ENCODE data around the gene PTPRJ.
"Not testable (repeated sequence)": the region's sequence is repeated elsewhere in the genome, so short reads cannot be mapped to it uniquely, and the experiment has no call there.

PTPRJ gene

DNA sequence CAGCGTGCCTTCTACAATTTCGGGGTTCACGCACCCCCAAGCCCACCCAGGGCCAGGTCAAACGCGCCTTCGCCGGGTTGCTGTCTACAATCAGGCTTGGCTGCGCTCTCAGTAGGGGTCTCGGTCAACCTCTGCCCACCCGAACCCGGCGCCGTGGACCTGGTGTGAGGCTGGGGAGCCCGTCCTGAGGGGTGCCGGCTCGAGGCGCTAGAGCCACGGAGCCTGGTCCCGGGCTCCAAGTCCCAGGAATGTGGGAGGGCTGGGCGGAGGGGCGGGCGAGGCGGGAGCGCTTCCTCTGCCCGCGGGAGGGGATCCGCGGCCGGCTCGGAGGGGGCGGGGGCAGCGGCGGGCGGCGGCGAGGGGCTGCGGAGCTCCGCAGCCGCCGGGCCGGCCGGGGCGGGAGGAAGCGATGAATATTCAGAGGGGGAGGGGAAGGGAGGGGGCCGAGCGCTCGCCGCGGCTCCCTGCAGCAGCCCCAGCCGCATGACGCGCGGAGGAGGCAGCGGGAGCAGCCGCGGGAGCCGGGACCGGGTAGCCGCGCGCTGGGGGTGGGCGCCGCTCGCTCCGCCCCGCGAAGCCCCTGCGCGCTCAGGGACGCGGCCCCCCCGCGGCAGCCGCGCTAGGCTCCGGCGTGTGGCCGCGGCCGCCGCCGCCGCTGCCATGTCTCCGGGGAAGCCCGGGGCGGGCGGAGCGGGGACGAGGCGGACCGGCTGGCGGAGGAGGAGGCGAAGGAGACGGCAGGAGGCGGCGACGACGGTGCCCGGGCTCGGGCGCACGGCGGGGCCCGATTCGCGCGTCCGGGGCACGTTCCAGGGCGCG lies at the start of gene PTPRJ:
PTPRJ (plus strand) TSS at position 472 of the 819 bp plus-strand sequence. CDS start 354 bp downstream, outside the sequence.
- peak; percentile 87 for DNase-seq

GRCh38 chr11:47932544-47932943 lies 47.8 kb upstream of the PTPRJ start:
- no peak for DNase-seq

GRCh38 chr11:47933797-47934196 lies 46.6 kb upstream of the PTPRJ start:
- not testable (repeated sequence) for DNase-seq

GRCh38 chr11:47938791-47939560 lies 41.4 kb upstream of the PTPRJ start:
- no peak for DNase-seq

DNA sequence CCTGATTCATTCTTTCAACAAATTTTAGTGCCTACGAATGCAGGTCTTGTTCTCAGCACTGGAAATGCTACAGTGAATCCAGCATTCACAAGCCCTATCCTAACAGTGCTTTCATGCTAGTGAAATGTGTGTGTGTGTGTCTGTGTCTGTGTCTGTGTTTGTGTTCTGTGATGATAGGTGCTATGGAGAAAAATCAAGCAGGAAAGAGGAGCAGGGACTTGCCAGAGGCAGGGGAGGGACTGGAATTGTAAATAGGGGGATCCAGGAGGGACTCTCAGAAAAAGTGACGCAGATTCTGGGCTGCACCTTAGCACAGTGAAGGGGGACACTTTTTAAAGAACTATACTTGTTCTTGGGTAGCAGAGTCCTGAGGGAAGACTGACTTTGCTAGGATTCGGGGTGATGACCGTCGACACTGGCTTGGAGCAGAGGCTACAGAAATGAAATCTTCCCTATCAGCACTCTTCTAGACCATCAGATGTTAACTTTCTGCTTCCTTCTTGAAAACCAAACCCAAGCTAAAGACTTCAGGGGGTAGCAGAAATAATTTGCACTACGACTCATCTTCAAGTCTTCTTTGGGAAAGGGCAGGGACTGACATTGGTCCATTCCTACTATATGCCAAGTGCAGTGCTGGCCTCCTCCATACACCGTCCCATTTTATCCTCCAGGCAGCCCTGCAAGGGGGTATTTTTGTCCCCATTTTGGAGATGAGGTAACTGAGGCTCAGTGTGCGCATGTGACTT lies 39.3 kb upstream of the PTPRJ start:
- no peak for DNase-seq

DNA sequence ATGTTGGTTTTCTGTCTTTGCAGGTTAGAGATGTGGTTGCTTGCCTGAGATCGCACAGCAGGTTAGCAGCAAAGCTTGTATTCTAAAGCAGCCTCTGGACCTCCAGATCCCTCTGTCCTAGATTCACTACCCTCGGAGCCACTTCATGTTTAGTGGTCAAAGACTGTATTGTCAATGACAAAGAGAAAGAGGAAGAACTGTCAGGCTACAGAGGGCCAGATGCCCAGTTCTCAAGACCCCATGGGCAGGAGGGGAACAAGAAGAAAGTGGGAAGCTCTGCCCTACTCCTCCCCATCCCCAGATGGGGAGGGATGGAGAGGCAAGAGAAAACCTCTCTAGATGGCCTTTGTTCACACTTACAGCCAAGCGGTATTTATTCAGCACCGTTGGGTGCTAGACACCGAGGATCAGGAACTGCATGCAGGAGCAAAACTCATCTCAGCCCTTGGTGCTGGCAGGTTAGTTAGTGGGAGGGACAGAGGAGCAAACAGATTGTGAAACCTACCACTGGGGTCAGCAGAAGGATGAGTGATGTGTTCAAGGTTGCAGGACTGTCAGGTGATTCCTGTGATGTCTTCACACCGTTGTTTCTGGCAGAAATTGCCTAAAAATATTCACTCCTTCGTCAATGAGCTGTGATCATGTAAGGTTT lies 38.3 kb upstream of the PTPRJ start:
- no peak for DNase-seq

DNA sequence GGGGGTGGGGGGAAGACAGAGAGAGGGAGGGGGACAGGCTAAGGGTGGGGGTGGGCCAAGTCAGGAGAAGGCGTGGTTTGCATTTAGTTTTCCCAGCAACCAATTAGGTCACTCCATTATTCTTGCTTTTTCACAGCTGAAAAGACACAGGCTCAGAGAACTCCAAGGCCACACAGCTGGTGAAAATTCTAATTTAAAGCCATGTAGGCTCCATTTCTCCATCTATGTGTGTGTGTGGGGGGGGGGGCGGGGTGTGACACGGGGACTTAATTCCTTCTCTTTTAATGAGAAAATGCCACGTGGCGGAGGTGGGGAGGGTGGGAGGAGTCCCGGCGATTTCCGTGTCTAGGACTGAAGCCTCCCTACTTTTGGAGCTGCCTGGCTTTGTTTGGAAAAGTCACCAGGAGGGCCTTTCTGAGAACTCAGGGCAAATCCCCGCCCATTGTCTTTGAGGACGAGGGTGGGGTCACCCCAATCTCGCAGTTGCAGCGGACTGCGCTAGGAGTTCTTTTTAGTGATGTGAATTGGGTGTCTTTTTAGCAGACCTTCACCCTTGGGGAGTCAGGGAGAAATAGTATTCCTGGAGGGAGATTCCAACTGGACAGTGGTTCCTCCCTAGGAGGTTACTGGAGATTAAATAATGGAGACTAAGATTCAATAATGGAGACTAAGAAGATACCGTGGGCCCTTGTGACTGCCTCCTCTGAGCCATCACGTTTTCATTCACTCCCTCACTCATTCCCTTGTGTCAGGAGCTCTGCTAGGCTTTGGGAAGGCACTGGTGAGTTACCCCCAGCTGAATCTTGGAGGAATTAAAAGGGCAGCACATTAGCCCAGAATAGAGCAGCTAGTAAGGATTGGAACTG lies 36.4 kb upstream of the PTPRJ start:
- no peak for DNase-seq

DNA sequence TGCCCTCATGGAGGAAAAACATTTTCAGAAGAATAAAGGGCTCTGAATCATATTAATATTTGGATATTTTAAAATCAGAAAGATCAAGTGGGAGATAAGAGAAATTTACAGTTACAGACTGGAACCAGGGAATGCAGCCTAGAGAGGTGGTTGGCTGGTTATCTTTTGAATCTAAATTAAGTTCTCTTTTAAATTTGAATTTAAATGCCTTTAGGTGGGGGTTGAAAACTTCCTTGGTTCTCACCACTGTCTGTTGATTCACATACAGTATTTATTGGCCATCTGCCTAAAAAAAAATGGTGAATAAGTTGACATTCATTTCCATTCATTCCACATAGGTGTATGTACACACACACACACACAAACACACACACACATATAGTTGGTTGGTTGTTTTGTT lies 35.7 kb upstream of the PTPRJ start:
- DNase-seq: no peak

DNA sequence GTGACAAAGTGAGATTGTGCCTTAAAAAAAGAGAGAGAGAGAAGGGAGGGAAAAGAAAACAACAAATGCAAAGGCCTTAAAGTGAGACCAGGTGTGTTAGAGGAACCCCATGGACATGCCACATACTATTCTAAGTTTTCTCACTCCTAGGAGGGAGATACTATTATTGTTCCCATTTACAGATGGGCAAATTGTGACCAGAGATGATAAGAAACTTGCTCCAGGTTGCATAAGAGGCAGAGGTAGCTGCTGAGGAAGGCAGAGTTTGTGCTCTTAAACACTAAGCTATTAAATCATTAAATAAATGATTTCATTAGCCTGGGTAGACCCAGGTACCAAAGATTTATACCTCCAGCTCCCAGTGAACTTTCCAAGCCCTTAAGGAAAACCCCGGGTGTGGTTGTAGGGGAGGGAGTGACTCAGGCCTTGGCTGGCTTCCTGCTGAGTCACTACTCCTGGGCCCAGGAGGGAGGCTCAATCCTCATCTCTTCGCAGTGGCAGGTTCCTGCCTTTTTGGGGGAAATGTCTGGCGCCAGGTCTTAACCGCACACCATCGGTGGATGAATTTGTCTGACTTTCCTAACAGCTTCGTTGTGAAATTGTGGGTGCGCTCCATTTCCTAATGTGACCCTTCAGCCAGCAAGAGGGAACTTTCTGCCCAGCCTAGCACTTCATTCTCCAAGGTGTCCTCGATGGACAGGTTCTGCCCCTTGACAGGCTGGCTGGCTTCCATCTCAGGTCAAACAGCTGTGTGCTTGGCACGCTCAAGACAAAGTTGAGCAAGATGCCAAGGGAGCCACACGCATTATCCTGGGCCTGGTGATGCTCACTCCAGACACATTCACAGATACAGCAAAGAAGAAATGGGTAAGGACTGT lies 33.4 kb upstream of the PTPRJ start:
- no peak for DNase-seq

DNA sequence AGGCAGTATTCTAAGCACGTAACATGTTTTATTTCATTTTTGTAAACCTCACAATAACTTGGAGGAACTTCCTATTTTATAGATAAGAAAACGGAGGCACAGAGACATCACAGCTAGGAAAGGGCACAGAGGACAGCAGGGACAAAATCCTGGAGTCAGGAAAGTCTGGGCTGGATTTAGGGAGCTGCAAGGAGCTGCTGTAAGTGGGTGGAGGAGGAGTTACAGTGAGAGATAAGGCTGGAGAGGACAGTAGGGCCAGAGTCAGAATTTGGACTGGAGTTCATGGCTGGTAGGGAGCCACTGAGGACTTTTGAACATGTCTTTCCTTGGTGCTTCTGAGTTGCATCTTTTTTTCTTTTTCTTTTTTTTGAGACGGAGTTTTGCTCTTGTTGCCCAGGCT lies 32.2 kb upstream of the PTPRJ start:
- no peak for DNase-seq

DNA sequence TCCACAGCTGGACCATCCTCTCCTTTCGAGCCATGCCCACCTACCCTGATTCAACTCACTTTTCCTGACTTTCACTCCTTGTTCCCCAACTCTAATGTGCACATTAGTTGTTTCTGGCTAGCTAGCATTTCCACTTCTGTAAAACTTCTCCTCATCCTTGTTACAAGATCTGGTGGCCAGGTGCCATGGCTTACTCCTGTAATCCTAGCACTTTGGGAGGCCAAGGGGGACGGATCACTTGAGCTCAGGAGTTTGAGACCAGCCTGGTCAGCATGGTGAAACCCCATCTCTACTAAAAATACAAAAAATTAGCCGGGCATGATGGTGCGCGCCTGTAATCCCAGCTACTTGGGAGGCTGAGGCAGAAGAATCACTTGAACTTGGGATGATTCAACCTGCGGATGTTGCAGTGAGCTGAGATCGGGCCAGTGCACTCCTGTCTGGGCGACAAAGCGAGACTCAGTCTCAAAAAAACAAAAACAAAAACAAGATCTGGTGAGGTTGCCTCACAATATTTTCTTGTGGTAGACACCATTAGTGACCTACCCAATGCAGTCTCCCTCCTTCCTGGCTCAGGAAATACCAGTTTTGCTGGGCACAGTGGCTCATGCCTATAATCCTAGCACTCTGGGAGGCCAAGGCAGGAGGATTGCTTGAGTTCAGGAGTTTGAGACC lies 31.2 kb upstream of the PTPRJ start:
- DNase-seq: not testable (repeated sequence)

- DNase-seq: no peak
Measured at GRCh38 chr11:47950396-47950795, 30.0 kb upstream of the PTPRJ start.

DNA sequence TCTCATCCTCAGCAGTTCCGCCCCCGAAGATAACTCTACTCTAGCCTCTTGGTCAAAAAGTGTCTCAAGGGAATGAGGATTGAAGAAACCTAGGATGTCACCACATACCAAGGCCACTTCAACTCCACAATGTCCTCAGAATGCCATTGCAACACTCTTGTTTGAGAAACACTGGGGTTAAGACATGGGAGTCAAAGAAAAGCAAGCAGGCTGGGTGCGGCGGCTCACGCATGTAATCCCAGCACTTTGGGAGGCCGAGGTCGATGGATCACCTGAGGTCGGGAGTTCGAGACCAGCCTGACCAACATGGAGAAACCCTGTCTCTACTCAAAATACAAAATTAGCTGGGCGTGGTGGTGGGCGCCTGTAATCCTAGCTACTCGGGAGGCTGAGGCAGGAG lies 28.9 kb upstream of the PTPRJ start:
- DNase-seq: not testable (repeated sequence)

DNA sequence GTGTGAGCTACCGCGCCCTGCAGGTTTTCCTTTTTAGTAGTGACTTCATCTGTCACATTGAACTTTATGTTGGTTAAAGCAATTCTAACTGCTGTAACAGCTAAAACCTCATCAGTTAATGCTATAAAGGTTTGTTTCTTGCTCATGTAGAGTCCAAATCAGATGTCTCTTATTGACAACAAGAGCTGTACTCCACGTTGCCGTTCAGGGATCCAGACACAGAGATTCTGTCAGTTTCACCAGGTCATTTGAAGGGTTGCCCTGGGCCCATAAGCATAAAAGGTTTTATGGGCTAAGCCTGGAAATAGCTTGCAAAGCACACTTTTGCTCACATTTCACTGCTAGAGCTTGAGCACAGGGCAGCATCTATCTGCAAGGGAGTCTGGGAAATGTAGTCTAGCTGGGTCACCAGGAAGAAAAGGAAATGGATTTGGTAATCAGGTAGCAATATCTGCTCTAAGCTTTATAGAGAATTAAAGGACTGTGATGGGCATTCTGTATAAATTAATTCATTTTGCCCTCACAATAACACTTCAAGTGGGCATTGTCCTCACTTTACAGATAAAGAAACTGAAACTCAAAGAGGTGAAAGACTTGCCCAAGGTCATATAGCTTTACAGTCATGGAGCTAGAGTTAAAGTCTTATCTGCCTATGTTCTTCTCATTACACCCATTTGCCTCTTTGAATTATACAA lies 25.2 kb upstream of the PTPRJ start:
- DNase-seq: no peak

DNA sequence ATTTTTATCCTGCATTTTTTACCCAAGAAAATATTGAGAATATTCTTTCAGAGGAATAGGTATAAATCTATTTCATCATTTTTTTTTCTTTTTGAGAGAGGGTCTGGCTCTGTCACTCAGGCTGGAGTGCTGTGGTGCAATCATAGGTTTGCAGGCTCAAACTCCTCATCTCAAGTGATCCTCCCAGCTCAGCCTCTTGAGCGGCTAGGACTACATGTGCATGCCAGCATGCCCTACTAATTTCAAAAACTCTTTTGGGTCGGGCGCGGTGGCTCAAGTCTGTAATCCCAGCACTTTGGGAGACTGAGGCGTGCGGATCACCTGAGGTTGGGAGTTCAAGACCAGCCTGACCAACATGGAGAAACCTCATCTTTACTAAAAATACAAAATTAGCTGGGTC lies 20.3 kb upstream of the PTPRJ start:
- no peak for DNase-seq

DNA sequence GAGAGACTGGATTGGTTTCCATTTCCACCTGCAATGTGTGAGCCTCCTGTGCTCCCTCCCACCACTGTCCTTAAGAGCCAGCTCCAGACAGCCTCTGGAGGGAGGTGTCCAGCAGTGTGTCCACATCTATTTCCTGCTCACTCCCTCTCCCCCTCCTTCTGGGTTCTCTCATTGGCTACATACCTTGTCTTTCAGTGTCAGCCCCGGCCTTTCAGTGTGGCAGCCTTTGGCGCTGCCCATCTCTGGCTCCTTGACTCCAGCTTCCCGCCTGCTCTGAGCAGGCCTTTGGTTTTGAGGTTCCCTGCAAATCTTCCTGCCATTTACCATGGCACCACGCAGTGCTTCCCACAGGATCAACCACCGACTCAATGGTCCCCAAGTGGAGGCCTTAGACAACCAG lies 19.0 kb upstream of the PTPRJ start:
- no peak for DNase-seq

DNA sequence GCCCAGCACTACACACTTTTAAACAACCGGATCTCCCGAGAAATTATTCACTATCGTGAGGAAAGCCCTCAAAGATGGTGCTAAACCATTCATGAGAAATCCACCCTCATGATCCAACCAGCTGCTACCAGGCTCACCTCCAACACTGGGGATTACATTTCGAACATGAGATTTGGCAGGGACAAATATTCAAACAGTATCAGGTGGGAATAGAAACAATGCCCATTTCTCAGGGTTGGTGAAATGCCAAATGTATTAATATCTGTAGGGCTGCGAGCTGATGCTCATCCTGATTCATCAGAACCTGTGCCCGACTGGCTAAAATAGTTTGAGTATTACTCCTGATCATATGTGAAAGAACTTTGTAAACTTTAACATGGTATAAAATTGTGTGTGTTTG lies 15.8 kb upstream of the PTPRJ start:
- DNase-seq: no peak

- DNase-seq: no peak
Measured at GRCh38 chr11:47967577-47968525, 12.5 kb upstream of the PTPRJ start.

Measured in eye (tissue), 1 donor.